HG02840 (cell line): Measurements from ENCODE around the gene H2AZ2.
"Not testable (repeated sequence)": the region's sequence is repeated elsewhere in the genome, so short reads cannot be mapped to it uniquely, and the experiment has no call there.

Experiments used
- ATAC-seq: cut with Tn5 transposase; IDR thresholded peaks from one replicate; pipeline ENCODE4 v1.9.1; 2021; ENCODE audit warnings: mild to moderate bottlenecking, moderate library complexity, moderate number of reproducible peaks; ENCODE audit not compliant: unreplicated experiment, low FRiP score

The H2AZ2 gene

GRCh38 chr7:44871918-44872317 lies 24.0 kb upstream of the H2AZ2 start:
- ATAC-seq = not testable (repeated sequence)

GRCh38 chr7:44870780-44871179 lies 22.9 kb upstream of the H2AZ2 start:
- ATAC-seq = not testable (repeated sequence)

- not testable (repeated sequence) for ATAC-seq
These were observed 22.4 kb upstream of the H2AZ2 start for GRCh38 chr7:44870336-44870735.

- ATAC-seq = no peak
These were observed 19.4 kb upstream of the H2AZ2 start for GRCh38 chr7:44867073-44867995.

GRCh38 chr7:44861949-44862348 lies 14.1 kb upstream of the H2AZ2 start:
- ATAC-seq = not testable (repeated sequence)

- no peak for ATAC-seq
These were observed 10.3 kb upstream of the H2AZ2 start for GRCh38 chr7:44858161-44858560.

GRCh38 chr7:44854644-44855364 lies 6.9 kb upstream of the H2AZ2 start:
- no peak for ATAC-seq

GRCh38 chr7:44853391-44853790 lies 5.5 kb upstream of the H2AZ2 start:
- ATAC-seq = no peak

- no peak for ATAC-seq
These were observed 4.7 kb upstream of the H2AZ2 start for GRCh38 chr7:44852590-44852989.

- no peak for ATAC-seq
These were observed 2.1 kb upstream of the H2AZ2 start for GRCh38 chr7:44849885-44850544.

GRCh38 chr7:44849259-44849884 lies 1.5 kb upstream of the H2AZ2 start:
- no peak for ATAC-seq

GRCh38 chr7:44847509-44847919 lies 373 bp downstream of the H2AZ2 start:
- ATAC-seq = peak; percentile 67

- ATAC-seq = no peak
These were observed 925 bp downstream of the H2AZ2 start for GRCh38 chr7:44846816-44847508.

- ATAC-seq = not testable (repeated sequence)
These were observed 1.5 kb downstream of the H2AZ2 start for GRCh38 chr7:44846390-44846789.

- no peak for ATAC-seq
These were observed 2.4 kb downstream of the H2AZ2 start for GRCh38 chr7:44845451-44845850.

GRCh38 chr7:44843440-44843839 lies 4.4 kb downstream of the H2AZ2 start:
- not testable (repeated sequence) for ATAC-seq

GRCh38 chr7:44842675-44843074 lies 5.2 kb downstream of the H2AZ2 start:
- ATAC-seq = not testable (repeated sequence)

GRCh38 chr7:44838751-44839150 lies 9.1 kb downstream of the H2AZ2 start:
- ATAC-seq = no peak

- ATAC-seq = no peak
These were observed 20.3 kb downstream of the H2AZ2 start for GRCh38 chr7:44827567-44827966.
